RWPE1 (cell line): ENCODE measurements around the gene STC2.

Experiments
- CTCF ChIA-PET: fragments of 350-600 bp; sonication (Branson Sonifier 250); formaldehyde crosslinking; extraction: SDS; loops from one replicate; lab custom pipeline; 2021; lab: Yijun Ruan, JAX
- POLR2A ChIA-PET: fragments of 400-600 bp; formaldehyde crosslinking; extraction: SDS; loops from one replicate; lab custom pipeline; 2020; ENCODE audit warnings: antibody characterized with exemption; ENCODE audit not compliant: low non-redundant PET; lab: Yijun Ruan, JAX
- DNase-seq: peaks from one replicate; pipeline ENCODE4 v3.0.0; 2012; ENCODE audit warnings: low spot score
- H3K27ac ChIP-seq: fragments of 450-650 bp; 2 replicates; pipeline ENCODE4 v1.5.1; 2017
- TF ChIP-seq, protein P1 (sequence below): fragments of 450-650 bp; conservative IDR thresholded peaks from 2 replicates; pipeline ENCODE4 v1.5.1; 2017; ENCODE audit warnings: low read depth, mild to moderate bottlenecking

The STC2 gene

DNA sequence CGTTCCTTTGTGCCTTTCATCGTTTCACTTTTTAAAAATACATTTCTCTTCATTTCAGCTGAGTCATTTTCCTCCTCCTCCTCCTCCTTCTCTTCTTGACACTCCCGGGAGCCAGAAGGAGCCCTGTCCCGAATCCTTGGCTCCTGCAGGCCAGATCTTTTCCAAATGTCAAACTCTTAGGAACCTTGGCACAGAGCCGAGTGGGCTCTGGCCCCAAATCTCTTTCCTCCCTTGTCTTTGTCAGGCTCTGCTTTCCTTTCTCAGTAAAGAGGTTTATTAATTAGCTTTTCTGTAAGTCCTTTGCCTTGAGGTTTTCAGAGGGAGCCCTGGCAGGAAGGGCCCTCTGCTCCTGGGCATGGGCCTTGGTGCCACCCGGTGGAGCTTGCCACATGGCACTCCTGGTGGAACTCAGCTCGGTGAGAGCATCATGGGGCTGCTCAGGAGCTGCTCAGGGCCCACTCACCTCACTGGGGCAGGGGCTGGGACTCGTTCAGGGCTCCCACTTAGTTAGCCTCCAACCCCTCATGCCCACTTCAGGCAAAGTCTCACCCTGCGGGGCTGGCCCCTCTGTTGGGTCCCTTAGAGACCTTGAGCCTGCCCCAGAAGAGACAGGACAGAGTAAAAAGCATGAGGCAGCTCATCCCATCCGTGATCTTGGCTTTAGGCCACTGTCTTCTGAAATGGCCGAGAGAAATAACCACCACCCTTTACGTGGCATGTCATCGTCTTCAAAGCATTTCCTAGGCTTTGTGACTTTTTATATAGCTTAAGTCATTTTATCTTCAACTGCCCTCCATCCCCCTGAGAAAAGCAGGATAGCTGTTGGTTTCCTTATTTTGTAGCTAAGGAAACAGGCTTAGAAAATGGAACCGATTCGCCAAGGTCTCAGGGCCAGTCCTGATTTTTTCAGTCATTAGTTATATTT, 17.1 kb downstream of the STC2 start:
- TF ChIP-seq, protein P1, sequence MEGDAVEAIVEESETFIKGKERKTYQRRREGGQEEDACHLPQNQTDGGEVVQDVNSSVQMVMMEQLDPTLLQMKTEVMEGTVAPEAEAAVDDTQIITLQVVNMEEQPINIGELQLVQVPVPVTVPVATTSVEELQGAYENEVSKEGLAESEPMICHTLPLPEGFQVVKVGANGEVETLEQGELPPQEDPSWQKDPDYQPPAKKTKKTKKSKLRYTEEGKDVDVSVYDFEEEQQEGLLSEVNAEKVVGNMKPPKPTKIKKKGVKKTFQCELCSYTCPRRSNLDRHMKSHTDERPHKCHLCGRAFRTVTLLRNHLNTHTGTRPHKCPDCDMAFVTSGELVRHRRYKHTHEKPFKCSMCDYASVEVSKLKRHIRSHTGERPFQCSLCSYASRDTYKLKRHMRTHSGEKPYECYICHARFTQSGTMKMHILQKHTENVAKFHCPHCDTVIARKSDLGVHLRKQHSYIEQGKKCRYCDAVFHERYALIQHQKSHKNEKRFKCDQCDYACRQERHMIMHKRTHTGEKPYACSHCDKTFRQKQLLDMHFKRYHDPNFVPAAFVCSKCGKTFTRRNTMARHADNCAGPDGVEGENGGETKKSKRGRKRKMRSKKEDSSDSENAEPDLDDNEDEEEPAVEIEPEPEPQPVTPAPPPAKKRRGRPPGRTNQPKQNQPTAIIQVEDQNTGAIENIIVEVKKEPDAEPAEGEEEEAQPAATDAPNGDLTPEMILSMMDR = no peak
- DNase-seq = no peak
- ChIA-PET POLR2A (no interaction called here), CTCF (interaction anchor here (1.5 kb wide), 1 partner anchor 262 kb away, joined by 4 read pairs; no protein-coding TSS in a partner anchor)
- H3K27ac ChIP-seq = peak overlapping the region; percentile 38

- ChIA-PET CTCF (no interaction called here), POLR2A (no interaction called here)
- DNase-seq = no peak
- TF ChIP-seq, protein P1 = no peak
- peak overlapping the region; percentile 38 for H3K27ac ChIP-seq
Observed at GRCh38 chr5:173310218-173310769, 17.9 kb downstream of the STC2 start.

DNA sequence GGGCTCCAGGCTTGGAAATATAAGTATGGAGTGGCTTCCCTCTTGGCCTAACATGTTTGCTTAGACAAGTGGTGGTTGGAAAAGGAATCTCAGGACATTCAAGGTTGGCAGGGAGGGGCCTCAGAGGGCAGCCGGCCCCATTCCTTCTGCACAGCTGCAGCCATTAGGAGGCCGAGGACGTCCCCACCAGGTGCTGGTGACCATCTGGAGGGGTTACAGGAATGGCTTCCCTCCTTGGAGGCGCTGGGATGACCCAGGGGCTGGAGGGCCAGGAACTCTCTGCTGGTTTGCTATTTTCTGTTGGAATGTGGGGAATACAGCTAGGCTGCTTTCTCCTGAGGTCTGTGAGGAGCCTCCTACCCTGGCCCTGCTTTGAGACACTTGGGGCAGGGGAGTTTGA, 18.5 kb downstream of the STC2 start:
- ChIA-PET CTCF (interaction anchor here (0.9 kb wide), 1 partner anchor 16 kb away, joined by 3 read pairs; no protein-coding TSS in a partner anchor), POLR2A (no interaction called here)
- no peak overlapping the region; the same call in 1 of the 2 replicates for H3K27ac ChIP-seq
- DNase-seq = no peak
- TF ChIP-seq, protein P1 = no peak

GRCh38 chr5:173308226-173308625, 20.0 kb downstream of the STC2 start:
- CTCF ChIA-PET = no interaction called here
- TF ChIP-seq, protein P1 = no peak
- H3K27ac ChIP-seq = no peak overlapping the region
- POLR2A ChIA-PET = no interaction called here
- DNase-seq = no peak

DNA sequence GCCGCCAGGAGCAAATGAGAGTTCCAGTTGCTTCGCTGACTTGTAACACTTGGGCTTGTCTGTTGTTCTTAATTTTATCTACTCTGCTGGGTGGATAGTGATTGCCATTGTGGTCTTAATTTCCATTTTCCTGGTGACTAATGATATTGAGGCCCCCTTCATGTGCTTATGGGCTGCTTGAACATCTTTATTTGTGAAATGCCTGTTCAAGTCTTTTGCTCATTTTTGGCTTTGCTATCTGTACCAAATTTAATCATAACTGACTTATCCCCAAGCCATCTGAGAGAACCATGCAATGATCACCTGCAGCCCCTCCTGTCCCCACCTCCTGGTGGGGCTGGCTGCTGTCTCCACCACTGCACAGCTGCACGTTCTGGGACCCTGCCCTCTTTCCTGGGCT, 20.5 kb downstream of the STC2 start:
- H3K27ac ChIP-seq = no peak overlapping the region
- TF ChIP-seq, protein P1 = no peak
- ChIA-PET POLR2A (no interaction called here), CTCF (no interaction called here)
- DNase-seq = no peak

- H3K27ac ChIP-seq = no peak overlapping the region
- TF ChIP-seq, protein P1 = no peak
- ChIA-PET POLR2A (no interaction called here), CTCF (interaction anchor here (1.0 to 1.5 kb wide), 2 partner anchors 11 to 12 kb away, joined by 3 to 6 read pairs; no protein-coding TSS in a partner anchor)
- no peak for DNase-seq
Observed at GRCh38 chr5:173306695-173307094, 21.5 kb downstream of the STC2 start.
